Measurements from ENCODE around the gene GLIS1.

Gene GLIS1

DNA sequence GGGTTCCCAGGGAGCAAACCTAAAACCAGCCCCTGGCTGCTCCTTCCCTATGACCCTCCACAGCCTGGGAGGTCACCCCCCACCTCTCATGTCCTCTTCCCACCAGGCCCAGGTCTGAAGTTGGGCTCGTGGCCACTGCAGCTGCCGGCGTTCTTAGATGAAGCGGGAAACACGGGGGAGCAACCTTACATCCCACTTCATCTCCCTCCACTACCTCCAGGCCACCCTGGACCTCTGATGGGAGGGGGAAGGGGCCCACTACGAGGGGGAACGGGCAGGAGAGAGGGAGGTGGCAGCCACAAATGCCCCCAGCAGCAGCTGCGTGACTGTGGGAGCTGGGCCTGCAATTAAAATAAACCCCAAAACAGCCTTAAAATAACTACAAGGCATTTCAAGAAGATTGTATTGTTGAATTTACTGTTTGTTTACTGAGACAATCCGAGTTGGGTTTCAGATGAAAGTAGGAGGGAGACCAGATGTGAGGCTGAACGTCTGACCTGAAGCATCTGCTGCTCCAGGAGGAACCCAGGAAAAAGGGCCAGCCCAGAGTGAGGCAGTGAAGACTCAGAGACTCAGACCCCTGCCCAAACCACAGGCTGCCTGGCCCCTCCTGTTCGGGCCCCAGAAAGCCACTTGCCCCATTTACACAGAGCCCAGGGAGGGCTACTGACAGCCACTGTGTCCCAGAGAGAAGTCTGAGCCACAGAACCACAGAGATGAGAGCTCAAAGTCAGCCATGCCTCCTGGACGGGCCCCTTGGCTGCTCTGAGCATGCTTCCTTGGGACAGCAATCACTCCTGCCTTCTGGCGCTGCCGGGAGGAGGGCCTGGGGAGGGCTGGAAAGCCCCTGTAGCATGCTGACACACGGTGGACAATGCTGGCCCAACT, 59.8 kb downstream of the GLIS1 start:
- no peak for DNase-seq (ENCODE audit: low read depth)

DNA sequence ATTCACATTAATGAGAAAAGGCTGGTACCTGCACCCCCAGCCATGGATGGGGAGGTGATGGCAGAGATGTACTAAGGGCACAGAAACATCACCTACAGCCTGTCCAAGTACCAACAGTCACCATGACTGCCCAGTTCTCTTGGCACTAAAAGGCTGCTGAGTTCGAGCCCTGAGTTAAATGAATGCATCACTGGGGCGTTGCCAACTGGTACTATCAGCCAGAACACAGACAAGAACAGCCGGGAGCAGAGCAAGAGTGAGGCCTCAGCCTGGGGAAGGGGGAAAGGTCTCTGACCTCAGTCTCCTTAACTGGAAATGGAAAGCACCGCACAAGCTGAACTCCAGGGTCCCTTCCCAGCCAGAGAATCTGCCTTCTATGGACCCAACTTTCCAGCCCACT, 60.5 kb downstream of the GLIS1 start:
- no peak for DNase-seq (ENCODE audit: low read depth)

DNA sequence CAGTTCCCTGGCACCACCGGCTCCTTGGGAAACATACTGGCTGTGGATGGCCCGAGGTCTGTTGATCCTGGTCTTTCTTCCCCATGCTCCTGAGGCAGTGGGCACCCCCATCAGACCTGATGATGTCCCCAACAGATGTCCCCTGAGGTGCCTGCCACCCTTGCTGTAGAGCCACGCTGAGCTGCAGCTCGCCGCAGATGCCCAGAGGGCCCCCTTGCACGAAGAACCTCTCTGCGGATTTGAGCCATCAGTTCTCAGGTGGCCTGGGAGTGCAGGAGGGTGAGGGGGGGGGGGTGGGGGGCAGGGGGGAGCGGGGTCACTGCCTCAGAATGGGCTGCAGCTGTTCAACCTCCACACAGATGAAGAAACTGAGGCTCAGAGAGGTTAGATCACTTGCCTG, 60.9 kb downstream of the GLIS1 start:
- DNase-seq (ENCODE audit: low read depth): no peak

DNA sequence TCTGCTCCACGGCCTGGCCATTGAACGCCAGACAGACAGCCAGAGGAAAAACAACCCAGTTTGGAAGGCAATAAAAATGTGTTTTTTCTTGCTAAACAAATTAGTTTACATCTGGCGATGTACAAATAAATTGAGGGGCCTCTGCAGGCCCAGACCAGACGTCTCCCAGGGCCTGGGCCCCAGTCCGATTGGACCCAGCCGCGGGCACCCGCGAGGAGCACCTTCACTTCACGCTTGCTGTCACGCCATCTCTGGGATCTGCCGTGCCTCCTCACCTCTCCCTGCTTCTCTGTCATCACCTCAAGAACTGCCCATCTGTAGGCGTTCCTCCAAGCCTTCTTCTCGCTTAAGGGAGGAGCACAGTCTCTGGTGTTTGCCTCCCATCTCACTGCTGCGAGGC, 61.5 kb downstream of the GLIS1 start:
- DNase-seq (ENCODE audit: low read depth): no peak

DNA sequence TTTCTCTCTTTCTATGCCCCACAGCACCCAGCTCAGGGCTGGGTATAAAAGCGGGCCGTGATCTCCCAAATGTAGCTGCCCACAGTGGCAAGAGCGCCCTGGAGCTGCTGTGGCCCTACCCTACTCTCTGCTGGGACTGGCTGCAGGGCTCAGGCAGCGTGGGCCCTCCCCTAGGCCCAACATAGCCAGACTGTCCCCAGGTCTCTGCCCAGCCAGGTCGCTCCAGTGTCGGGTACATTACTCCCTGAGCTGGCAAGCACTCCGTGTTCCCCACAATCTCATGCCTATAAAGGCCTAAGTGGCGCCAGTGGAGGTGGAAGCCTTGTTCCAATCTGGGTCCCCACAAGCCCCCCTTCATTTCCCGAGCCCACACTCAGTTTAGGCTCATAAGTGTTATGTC, 66.2 kb downstream of the GLIS1 start:
- DNase-seq (ENCODE audit: low read depth): no peak

DNA sequence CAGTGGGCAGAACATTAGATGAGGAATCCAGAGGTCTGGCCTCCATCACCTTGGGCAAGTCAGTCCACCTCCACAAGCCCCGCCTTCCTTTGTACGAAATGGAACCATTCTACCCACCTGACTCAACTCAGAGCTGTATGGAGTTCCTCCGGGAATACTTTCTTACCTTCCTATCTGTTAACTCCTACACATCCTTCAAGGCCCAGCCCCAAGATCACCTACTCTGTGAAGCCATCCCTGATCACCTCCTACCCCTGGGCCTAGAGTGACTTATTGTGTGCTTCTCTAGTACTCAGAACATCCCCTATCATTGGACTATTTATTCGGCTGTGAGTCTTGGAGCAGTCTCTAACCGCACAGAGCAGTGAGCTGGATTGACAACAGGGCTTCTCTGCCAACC, 66.7 kb downstream of the GLIS1 start:
- DNase-seq (ENCODE audit: low read depth): no peak

DNA sequence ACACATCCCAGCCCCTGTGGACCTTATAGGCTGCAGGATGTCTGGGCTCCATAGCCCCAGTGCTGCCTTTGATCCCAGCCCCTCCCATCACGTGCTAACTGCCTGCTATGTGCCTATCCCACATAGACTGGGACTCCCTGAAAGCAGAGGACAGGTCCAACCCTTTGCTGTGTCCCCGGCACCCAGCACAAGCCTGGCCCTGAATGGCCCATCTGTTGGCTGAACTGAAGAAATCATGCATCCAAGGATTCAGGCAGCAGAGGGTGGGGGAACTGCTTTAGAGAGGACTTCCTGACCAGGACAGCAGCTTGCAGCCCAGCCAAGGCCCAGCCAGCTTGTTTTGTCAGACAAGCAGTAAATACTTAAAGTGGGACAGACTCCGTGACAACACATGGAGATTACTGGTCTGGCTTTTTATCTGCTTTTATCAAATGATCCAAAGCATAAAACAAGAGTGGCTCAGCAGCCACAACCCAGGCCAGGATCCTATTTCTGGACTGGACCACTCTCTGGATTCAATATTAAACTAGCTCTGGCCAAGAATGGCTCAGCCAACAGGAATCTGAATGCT, 69.3 kb downstream of the GLIS1 start:
- no peak for DNase-seq (ENCODE audit: low read depth)

DNA sequence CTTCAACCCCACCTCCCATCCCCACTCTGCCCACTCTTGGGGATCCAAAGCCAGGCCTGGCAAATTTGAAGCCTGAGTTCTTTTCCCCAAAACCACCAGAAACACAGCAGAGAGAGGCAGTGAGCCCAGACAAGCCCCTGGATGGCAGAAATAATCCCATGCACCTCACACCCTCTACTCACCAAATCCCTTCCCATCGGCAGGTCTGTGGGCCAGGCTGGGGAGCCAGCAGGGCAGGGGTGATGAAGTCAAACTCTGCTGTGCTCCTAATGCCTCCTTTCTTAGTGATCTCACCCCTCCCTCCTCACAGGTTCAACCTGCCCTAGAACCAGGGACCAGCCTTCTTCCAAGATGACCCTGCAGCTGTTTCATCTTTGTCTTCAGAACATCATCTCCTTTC, 72.4 kb downstream of the GLIS1 start:
- DNase-seq (ENCODE audit: low read depth): no peak

DNA sequence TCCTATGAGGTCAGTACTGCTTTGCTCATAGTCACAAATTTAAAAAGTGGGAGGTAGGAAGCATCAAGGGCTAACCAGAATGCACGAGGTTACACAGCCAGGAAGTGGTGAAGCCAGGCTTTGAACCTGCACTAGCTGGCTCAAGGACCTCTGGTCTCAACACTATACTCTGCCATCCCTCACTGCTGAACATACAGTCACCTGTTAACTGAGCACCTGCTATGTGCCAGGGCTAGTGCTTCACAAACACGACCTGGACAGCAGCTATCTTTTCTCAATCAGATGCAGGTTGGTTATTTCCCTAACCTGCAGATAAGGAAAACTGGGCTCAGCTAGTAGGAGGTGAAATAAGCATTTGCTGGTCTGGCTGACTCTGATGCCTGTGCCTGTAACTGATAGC, 73.0 kb downstream of the GLIS1 start:
- DNase-seq (ENCODE audit: low read depth): no peak

DNA sequence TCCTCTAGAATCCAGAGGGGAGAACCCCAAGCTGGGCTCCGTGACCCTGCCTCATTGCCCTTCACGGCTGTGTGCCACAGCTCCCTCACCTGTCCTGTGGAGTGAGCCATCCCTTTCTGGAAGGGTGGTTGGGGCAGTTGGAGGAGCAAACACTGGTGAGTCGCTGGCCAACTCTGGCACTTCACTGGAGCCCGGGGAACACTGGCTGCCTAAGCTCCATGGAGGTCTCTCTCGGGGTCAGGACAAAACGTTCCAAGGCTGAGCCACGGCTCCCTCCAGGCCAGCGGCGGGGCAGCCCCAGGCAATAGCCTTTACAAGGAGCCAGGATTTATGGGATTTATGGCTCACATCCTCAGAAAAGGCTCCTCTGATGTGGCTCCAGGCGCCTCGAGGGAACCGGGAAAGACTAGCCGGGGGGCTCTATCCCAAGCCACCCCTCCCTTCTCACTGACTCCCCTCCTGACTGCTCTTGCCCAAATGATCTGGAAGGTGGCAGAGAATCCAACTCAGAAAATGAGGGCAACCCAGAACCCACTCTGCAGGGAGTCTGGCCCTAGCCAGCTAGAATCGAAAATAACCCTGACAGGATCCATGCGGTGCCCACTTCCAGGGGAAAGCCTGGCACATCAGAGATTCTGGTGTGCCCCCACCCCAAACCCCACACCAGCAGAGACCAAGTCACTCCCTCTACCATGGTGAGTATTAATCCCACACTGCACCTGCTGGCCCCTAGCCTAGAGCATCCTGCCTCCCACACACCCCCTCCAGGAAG, 75.2 kb downstream of the GLIS1 start:
- DNase-seq (ENCODE audit: low read depth): no peak

DNA sequence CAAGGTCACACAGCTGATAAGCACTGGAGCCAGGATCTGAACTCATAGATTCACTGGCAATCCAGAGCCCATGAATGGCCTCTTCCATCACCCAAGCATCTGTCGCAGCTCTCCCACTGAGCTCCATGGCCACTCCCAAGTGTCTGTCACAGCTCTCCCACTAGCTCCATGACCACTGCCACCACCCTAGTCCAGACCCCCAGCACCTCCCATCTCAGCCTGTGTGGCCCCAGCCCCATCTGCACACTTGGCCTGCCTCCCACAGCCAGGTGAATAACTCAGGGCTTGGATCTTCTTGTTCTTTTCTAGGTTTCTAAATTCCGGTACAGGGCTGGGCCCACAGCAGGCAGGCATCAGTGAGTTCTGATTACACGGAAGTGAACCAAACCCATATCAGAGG, 76.0 kb downstream of the GLIS1 start:
- DNase-seq (ENCODE audit: low read depth): no peak

DNA sequence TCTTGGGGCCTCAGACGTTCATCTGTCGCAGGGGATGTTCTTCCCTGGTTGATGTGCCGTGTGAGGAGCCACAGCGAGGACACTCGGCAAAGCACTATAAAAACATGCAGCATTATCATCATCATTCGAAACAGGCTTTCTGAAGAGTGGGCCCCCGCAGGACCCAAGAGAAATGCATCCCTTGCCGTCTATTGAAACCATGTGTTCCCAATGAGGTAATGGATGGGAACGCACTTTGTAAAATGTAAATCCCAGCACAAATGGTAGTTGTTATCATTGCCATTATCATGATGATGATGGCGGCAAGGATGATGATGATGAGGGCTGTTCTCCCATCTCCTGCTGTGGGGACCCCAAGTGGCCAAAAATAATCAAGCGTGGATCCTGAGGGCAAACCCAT, 76.8 kb downstream of the GLIS1 start:
- no peak for DNase-seq (ENCODE audit: low read depth)

DNA sequence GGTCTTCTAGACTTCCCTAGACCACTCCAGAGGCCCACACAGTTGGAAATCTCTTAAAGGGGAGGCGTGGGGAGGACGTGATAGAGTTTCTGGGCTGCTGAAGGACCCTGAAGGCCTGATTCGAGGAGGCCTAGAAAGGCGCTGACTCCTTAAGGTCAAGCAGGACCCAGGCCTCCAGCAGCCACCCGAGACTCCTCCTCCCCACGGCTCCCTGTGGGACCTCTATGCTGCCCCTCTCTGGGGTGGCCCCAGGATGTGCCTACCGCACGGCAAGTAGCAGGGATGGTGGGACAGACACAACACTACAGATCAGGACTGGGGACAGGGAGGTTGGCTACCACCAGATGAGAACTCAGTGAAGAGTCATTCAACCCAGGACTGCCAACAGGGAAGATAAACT, 77.5 kb downstream of the GLIS1 start:
- DNase-seq (ENCODE audit: low read depth): no peak

DNA sequence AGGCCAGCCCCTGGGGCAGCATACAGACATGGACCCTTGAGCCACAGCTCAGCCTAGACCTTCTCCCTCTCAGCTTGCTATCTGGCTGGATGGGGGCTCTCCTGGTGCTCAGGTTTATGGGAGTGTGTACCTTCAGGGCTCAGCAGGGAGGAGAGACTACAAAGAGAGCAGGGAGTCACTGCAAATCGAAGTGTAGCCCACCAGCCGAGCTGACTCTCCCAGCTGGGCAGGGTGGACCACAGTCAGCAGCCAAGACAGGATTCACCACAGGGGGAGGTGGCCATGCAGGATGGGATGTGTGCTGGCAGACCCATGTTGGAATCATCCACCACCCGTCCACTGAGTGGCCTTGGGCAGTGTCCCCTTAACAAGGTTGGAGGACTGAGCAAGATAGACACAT, 78.3 kb downstream of the GLIS1 start:
- DNase-seq (ENCODE audit: low read depth): no peak

DNA sequence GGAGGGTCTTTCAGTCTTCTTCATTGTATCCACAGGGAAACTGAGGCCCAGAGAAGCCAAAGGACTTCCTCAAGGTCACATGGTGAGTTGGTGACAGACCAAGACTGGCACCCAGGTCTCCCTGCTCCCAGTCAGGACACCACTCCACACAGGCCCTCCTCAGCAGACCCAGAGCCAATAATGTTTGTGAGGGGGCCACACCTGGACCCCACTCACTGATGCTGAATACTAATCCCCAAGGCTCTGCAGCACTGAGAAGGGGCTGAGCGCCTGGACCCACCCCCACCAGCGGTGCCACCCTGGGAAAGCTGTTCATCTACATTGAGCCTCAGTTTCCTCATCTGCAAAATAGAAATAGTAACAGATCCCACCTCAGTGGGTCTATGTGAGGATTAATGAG, 79.5 kb downstream of the GLIS1 start:
- no peak for DNase-seq (ENCODE audit: low read depth)

DNA sequence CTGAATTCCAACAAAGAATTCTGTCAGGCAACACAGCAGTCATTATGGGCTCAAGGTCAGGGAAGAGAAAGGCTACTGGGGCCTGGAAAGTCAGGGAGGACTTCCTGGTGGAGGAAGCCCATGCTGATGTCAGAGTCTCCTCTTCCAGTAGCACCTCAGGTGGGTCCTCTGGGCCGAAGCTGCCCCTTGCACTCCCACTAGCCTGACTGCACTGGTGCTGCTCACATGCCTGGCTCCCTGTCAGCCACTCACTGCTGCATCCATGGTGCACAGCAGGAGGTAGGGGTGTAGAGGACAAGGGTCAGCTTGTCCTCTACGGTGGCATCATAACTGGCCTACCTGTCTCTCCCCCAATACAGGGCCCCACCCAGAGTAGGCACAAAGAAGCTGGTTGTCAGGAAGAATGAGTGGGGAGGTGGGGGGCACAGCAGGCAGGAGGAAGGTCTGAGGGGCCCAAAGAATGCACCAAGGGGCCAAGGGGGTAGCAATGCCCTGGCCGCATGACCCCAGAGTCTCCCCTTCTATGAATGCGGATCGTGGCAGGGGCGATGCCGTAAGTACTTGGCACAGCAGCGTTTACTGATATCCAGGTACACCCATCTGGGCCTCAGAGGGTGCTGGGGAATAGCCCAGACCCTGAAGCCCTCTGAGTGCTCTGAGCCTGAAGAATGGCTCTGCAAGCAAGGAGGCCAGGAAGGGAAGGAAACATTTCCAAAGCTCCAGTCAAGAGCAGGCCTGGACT, 80.3 kb downstream of the GLIS1 start:
- DNase-seq (ENCODE audit: low read depth): no peak

DNA sequence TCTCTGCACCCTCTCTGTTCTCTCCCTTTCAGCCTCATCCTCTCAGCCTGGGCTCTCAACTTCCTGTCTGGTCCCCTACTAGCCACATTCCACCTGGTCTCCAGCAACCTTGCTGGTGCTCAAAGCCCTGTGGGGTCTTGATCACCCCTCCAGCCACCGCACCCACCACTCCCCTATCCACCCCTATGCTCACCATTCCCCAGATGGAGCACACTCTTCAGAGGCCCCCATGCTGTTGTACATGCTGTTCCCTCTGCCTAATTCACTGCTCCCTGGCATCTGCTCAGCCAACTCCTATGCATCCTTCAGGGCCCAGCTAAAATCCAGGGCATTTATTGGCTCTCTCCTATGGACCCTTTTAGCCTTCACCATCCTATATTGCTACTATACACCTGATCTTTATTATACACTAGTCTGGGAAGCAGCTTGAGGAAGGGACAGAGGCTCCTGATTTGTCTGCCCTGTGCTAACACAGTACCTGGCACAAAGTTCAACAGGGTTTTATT, 81.0 kb downstream of the GLIS1 start:
- no peak for DNase-seq (ENCODE audit: low read depth)

DNA sequence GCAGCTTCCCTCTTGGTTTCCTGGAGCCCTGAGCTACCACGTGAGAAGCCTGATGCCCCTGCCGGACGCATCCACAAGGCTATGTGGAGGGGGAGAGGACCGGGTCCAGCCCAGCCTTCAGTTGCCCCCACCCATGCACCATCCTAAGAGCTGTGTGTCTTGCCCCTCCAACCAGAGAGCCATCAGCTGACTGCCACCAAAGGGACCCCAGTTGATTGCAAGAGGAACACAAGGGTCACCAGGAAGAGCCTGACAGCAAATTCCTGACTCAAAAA, 81.5 kb downstream of the GLIS1 start:
- no peak for DNase-seq (ENCODE audit: low read depth)

DNA sequence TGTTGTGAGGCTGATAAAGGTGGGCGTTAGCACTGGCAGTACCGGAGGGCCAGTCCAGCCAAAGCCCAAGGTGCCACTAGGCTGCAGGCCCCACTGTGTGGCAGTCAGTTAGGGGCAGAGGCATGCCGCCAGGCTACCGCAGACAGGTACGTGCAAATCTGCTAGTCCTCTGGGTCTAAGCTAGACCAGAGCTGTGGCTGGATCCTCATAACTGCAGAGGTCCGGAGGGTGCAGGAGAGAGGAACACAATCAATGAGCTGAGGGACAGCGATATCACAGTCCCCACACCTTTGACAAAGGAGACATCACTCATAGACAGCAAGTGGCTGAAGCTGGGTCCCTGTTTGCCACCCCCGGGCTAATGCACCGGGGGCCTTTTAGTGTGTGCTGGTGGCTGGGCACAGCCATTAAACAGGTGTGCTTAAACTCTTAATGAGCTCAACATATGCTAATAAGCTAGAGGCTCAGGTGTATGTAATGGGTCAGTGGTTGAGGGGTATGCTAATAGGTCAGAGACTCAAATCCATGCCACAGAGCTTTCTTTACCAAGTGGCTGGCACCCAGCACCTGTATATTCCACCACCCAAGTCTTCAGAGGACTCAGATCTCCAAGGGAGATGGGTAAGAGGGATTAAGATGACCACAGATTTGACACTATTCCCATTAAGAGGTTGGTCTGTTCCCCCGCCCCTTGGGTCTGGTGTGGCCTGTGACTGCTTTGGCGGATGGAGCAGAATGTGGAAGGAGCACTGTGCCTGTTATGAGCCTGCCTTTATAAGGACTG, 82.0 kb downstream of the GLIS1 start:
- DNase-seq (ENCODE audit: low read depth): no peak

DNA sequence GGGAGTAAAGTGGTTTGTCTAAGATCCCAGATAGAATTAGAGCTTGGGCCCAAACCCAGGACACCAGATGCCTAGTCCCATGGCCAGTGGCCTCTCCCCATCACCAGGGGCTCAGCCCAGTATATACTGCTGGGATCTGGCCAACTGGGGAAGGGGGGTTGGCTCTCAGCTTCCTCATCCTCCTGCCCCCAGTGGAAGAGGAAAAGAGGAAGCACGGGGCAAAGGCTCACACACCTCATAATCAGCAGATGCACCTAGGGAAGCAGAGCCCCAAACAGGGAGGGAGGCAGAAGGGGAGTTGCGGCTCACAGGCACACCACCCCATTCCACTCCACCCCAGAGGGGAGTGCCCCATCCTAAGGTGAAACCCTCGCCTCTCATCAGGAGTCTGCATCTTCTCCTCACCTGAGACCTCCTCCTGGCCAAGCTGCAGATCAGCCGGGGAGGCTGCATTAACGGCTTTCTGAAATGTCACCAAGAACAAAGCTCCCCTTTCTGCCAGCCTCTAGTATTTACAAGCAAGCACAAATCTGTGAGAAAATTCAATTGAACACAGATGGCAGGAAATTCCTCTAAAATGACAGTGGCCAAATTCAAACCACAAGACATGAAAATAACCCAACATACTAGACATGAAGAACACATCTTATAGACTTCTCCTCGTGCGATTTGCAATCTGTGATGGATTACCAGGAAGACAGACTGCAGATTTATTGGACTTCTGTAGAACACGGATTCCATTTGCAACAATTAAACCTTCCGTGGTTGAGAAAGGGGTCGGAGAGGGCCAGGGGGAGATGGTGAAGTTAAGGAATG, 82.8 kb downstream of the GLIS1 start:
- DNase-seq (ENCODE audit: low read depth): peak; percentile 57

Measured in fibroblast of the conjunctiva (primary cell).